CD4-positive, alpha-beta T cell (primary cell): Measurements from ENCODE around the gene PTDSS2. TPM values are rescaled to one million over a fixed set of nuclear protein-coding genes. Genes with fewer than 3 reads are reported as not detected.
"Not testable (repeated sequence)": the region's sequence is repeated elsewhere in the genome, so short reads cannot be mapped to it uniquely, and the experiment has no call there.

Experiments
- ATAC-seq: fragments of 200-7000 bp; cut with Tn5 transposase; one replicate; pipeline ENCODE4 v1.10.0; 2022; ENCODE audit warnings: mild to moderate bottlenecking; ENCODE audit not compliant: poor library complexity
- CTCF ChIA-PET: fragments of 350-600 bp; sonication (Branson Sonifier 250); formaldehyde crosslinking; loops from one replicate; lab custom pipeline; 2021; ENCODE audit warnings: antibody characterized with exemption, inconsistent platforms; lab: Charles Lee
- POLR2A ChIA-PET: fragments of 350-600 bp; sonication (Branson Sonifier 250); formaldehyde crosslinking; loops from one replicate; lab custom pipeline; 2021; ENCODE audit warnings: antibody characterized with exemption, inconsistent platforms; lab: Charles Lee
- DNase-seq, 14 experiments: peaks; one replicate each; pipeline ENCODE4 v3.0.0-alpha.2; 2013 to 2020; ENCODE audit warnings: mixed read lengths in 2 of 14
- H3K27ac ChIP-seq, 2 donors: one replicate each; pipeline versions ENCODE4 v1.5.1 to v1.7.0; 2013; ENCODE audit warnings: low read length in 2 of 2, low read depth in 1 of 2, mild to moderate bottlenecking in 1 of 2
- H3K27me3 ChIP-seq, 2 experiments: 1 replicate in 1 of 2; 2 replicates in 1 of 2; pipeline versions ENCODE4 v1.6.1 to v1.7.0; 2013; ENCODE audit warnings: low read length in 2 of 2, control low read depth in 1 of 2, mild to moderate bottlenecking in 1 of 2, moderate library complexity in 1 of 2; ENCODE audit not compliant: insufficient read depth in 2 of 2, control insufficient read depth in 1 of 2
- H3K36me3 ChIP-seq: one replicate; pipeline ENCODE4 v1.6.1; 2013; ENCODE audit warnings: low read length, control low read depth; ENCODE audit not compliant: insufficient read depth
- H3K4me1 ChIP-seq: one replicate; pipeline ENCODE4 v1.6.1; 2013; ENCODE audit warnings: low read length, control low read depth; ENCODE audit not compliant: insufficient read depth
- H3K4me3 ChIP-seq: one replicate; pipeline ENCODE4 v1.5.1; 2013; ENCODE audit warnings: mild to moderate bottlenecking, low read length, moderate library complexity
- H3K9me3 ChIP-seq, 2 experiments: 1 replicate in 1 of 2; 2 replicates in 1 of 2; pipeline versions ENCODE4 v1.6.1 to v1.7.0; 2013; ENCODE audit warnings: low read length in 2 of 2, mild to moderate bottlenecking in 2 of 2, control low read depth in 1 of 2, moderate library complexity in 1 of 2; ENCODE audit not compliant: control insufficient read depth in 1 of 2, insufficient read depth in 1 of 2
- H3K27ac Mint-ChIP-seq: one replicate; pipeline ENCODE4 v1.8.0; 2020; ENCODE audit warnings: mixed read lengths
- H3K27me3 Mint-ChIP-seq: one replicate; pipeline ENCODE4 v1.8.0; 2021; ENCODE audit warnings: mixed read lengths
- H3K36me3 Mint-ChIP-seq: one replicate; pipeline ENCODE4 v1.8.0; 2021; ENCODE audit warnings: low read depth, mixed read lengths
- H3K4me1 Mint-ChIP-seq: one replicate; pipeline ENCODE4 v1.8.0; 2021; ENCODE audit warnings: low read depth, mixed read lengths
- H3K4me3 Mint-ChIP-seq: one replicate; pipeline ENCODE4 v1.8.0; 2020; ENCODE audit warnings: mild to moderate bottlenecking, mixed read lengths
- H3K9me3 Mint-ChIP-seq: one replicate; pipeline ENCODE4 v1.8.0; 2020; ENCODE audit warnings: mixed read lengths
- intact Hi-C, 2 experiments: fragments of 100-400 bp; cut with DNase I in 1 of 2; cut with micrococcal nuclease in 1 of 2; formaldehyde crosslinking; loops; one replicate each; pipeline versions ENCODE4 v1.15.1 to v1.9.0; 2023 to 2025; cut with DNase I, micrococcal nuclease
- total RNA-seq, 174 experiments: library from RNA in 2 of 174; stranded (reverse) in 2 of 174; gene quantifications; one replicate each; pipeline ENCODE4 v1.2.3 and lab custom pipeline; 2021 to 2026
- TF ChIP-seq, protein P1 (sequence below): fragments of 200-600 bp; IDR thresholded peaks from one replicate; pipeline ENCODE4 v1.8.0; 2022; ENCODE audit warnings: antibody characterized with exemption, mild to moderate bottlenecking

The PTDSS2 gene
- total RNA-seq, 2 experiments from 2014 or later: 15.2 to 18.4 TPM

DNA sequence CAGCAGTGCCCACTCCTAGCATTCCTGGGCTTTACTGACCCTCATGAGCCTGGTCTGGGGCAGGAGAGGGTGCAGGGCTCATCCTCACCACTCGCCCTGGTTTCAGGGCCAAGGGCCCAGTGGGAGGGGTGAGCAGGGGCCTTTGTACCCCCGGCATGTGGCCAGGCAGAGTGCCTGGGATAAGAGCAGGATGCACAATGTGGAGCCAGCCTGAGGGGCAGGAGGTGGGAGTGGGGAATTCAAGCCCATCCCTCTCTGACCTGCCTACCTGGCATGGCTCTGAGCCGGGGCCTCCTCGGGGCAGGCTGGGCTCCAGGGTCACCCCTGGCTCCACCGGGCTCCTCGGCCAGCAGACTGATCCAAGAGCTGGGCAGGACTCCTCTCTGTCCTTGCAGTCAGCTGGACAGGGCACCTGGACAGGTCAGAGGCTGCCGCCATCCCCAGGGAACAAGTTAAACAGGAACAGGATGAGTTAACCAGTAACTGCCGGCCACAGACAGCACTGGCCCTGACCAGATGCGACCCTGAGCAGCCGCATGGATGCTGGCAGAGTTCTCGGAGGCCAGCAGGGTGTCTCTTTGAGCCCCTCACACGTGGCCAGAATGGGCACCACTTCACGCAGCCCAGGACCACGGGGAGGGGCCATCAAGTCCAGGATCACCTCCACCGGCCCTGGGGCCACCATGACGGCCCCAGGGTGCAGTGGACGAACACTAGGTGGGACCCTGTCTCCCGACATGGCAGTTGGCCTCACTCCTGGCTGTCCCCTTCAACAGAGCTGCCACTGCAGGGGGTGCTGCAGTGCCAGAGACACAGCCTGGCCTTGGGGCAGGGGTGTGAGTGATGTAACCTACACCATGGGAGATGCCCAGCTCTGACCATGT is 40.2 kb upstream of the PTDSS2 start:
- H3K27me3 Mint-ChIP-seq: no peaks in the 10 kb centered on the region
- Histone ChIP-seq H3K36me3 (peaks cover 20% of the 10 kb centered on the region), H3K9me3 (no peaks in the 10 kb centered on the region), H3K27ac (peak overlapping the region in 1 of 2 donors; percentile 21), H3K4me3 (no peak overlapping the region), H3K27me3 (no peaks in the 10 kb centered on the region), H3K4me1 (peaks cover 66% of the 10 kb centered on the region)
- peak in 1 of 14 experiments; percentile 51 for DNase-seq
- H3K4me1 Mint-ChIP-seq: peaks cover 26% of the 10 kb centered on the region
- ChIA-PET CTCF (interaction anchor here (0.6 to 1.8 kb wide), 3 partner anchors 39 to 182 kb away, joined by 3 to 6 read pairs (median 3); no protein-coding TSS in a partner anchor), POLR2A (interaction anchor here (1.2 to 7.3 kb wide), 2 partner anchors 39 to 97 kb away, joined by 3 to 88 read pairs; partner anchors contain the start of gene PTDSS2)
- no peak overlapping the region for H3K27ac Mint-ChIP-seq
- H3K36me3 Mint-ChIP-seq: peaks cover 18% of the 10 kb centered on the region
- no peak for ATAC-seq
- H3K9me3 Mint-ChIP-seq: no peaks in the 10 kb centered on the region
- TF ChIP-seq, protein P1, sequence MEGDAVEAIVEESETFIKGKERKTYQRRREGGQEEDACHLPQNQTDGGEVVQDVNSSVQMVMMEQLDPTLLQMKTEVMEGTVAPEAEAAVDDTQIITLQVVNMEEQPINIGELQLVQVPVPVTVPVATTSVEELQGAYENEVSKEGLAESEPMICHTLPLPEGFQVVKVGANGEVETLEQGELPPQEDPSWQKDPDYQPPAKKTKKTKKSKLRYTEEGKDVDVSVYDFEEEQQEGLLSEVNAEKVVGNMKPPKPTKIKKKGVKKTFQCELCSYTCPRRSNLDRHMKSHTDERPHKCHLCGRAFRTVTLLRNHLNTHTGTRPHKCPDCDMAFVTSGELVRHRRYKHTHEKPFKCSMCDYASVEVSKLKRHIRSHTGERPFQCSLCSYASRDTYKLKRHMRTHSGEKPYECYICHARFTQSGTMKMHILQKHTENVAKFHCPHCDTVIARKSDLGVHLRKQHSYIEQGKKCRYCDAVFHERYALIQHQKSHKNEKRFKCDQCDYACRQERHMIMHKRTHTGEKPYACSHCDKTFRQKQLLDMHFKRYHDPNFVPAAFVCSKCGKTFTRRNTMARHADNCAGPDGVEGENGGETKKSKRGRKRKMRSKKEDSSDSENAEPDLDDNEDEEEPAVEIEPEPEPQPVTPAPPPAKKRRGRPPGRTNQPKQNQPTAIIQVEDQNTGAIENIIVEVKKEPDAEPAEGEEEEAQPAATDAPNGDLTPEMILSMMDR: no peak
- peak overlapping the region; percentile 56 for H3K4me3 Mint-ChIP-seq
- intact Hi-C loops: loop anchor here in 1 of 2 experiments (5.0 to 10.0 kb wide), 3 partner anchors 45 to 173 kb away; partner anchors contain the start of genes B4GALNT4, PHRF1, PSMD13 and SIRT3

DNA sequence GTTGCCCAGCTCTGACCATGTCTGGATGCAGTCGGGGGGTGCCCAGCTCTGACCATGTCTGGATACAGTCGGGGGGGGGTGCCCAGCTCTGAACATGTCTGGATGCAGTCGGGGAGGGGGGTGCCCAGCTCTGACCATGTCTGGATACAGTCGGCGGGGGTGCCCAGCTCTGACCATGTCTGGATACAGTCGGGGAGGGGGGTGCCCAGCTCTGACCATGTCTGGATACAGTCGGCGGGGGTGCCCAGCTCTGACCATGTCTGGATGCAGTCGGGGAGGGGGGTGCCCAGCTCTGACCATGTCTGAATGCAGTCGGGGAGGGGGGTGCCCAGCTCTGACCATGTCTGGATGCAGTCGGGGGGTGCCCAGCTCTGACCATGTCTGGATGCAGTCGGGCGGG is 39.4 kb upstream of the PTDSS2 start:
- H3K27me3 ChIP-seq, H3K4me3 ChIP-seq, H3K27ac Mint-ChIP-seq, H3K4me3 Mint-ChIP-seq, H3K27me3 Mint-ChIP-seq, H3K9me3 Mint-ChIP-seq, H3K9me3 ChIP-seq, ATAC-seq, H3K27ac ChIP-seq: not testable (repeated sequence)
- H3K4me1 ChIP-seq: peaks cover 65% of the 10 kb centered on the region
- CTCF ChIA-PET: interaction anchor here (0.6 kb wide), 1 partner anchor 40 kb away, joined by 3 read pairs; no protein-coding TSS in a partner anchor
- peaks cover 28% of the 10 kb centered on the region for H3K4me1 Mint-ChIP-seq
- peaks cover 18% of the 10 kb centered on the region for H3K36me3 Mint-ChIP-seq
- DNase-seq: peak in 1 of 14 experiments; percentile 4
- POLR2A ChIA-PET: interaction anchor here (0.6 to 1.6 kb wide), 2 partner anchors 84 to 203 kb away, joined by 3 to 6 read pairs; partner anchors contain the start of genes BET1L and RIC8A
- intact Hi-C loops: loop anchor here in 1 of 2 experiments (10.0 kb wide), 1 partner anchor 46 kb away; the partner anchor contains the start of gene B4GALNT4
- peaks cover 18% of the 10 kb centered on the region for H3K36me3 ChIP-seq

DNA sequence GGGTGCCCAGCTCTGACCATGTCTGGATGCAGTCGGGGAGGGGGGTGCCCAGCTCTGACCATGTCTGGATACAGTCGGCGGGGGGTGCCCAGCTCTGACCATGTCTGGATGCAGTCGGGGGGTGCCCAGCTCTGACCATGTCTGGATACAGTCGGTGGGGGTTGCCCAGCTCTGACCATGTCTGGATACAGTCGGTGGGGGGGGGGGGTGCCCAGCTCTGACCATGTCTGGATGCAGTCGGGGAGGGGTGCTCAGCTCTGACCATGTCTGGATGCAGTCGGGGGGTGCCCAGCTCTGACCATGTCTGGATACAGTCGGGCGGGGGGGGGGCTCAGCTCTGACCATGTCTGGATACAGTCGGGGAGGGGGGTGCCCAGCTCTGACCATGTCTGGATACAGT is 38.6 kb upstream of the PTDSS2 start:
- intact Hi-C loops: loop anchor here in 1 of 2 experiments (10.0 kb wide), 1 partner anchor 47 kb away; the partner anchor contains the start of gene B4GALNT4
- H3K4me1 Mint-ChIP-seq: peaks cover 34% of the 10 kb centered on the region
- H3K27ac Mint-ChIP-seq, CTCF ChIA-PET, ATAC-seq, H3K9me3 ChIP-seq, H3K27me3 Mint-ChIP-seq, H3K9me3 Mint-ChIP-seq, H3K4me3 Mint-ChIP-seq, H3K4me3 ChIP-seq, H3K27me3 ChIP-seq, H3K27ac ChIP-seq: not testable (repeated sequence)
- H3K36me3 Mint-ChIP-seq: peaks cover 18% of the 10 kb centered on the region
- Histone ChIP-seq H3K4me1 (peaks cover 64% of the 10 kb centered on the region), H3K36me3 (peaks cover 17% of the 10 kb centered on the region)
- peak in 1 of 14 experiments; percentile 9 for DNase-seq
- POLR2A ChIA-PET: interaction anchor here (1.6 kb wide), 1 partner anchor 204 kb away, joined by 6 read pairs; the partner anchor contains the start of genes BET1L and RIC8A
